ENCODE results near the gene ACAT2.

GRCh38 chr6:159714404-159714803, 47.4 kb upstream of the ACAT2 start:
- TF ChIP-seq CTCF (tag by site-specific recombination; IDR thresholded peaks at IDR 0.05) (no peak), ZNF2 (tag by site-specific recombination; IDR thresholded peaks at IDR 0.05) (no peak), KLF16 (tag by site-specific recombination; IDR thresholded peaks at IDR 0.05) (no peak), YY1 (tag by site-specific recombination; IDR thresholded peaks at IDR 0.05) (no peak), KLF10 (tag by site-specific recombination; IDR thresholded peaks at IDR 0.05) (no peak), ZSCAN5A (tag by site-specific recombination; IDR thresholded peaks at IDR 0.05) (no peak), ZBTB6 (tag by site-specific recombination; IDR thresholded peaks at IDR 0.05) (no peak), ZNF530 (tag by site-specific recombination; IDR thresholded peaks at IDR 0.05; ENCODE audit: low read depth) (no peak), ZFP69B (tag by site-specific recombination; IDR thresholded peaks at IDR 0.05) (no peak), GFI1B (tag by site-specific recombination; IDR thresholded peaks at IDR 0.05) (no peak), ZNF660 (tag by site-specific recombination; IDR thresholded peaks at IDR 0.05) (no peak), ZNF433 (tag by site-specific recombination; IDR thresholded peaks at IDR 0.05; ENCODE audit: low read depth) (no peak), KLF1 (tag by site-specific recombination; IDR thresholded peaks at IDR 0.05) (no peak)
